ENCODE data around the gene SRMS.
"Not testable (repeated sequence)": the region's sequence is repeated elsewhere in the genome, so short reads cannot be mapped to it uniquely, and the experiment has no call there.

The SRMS gene

DNA sequence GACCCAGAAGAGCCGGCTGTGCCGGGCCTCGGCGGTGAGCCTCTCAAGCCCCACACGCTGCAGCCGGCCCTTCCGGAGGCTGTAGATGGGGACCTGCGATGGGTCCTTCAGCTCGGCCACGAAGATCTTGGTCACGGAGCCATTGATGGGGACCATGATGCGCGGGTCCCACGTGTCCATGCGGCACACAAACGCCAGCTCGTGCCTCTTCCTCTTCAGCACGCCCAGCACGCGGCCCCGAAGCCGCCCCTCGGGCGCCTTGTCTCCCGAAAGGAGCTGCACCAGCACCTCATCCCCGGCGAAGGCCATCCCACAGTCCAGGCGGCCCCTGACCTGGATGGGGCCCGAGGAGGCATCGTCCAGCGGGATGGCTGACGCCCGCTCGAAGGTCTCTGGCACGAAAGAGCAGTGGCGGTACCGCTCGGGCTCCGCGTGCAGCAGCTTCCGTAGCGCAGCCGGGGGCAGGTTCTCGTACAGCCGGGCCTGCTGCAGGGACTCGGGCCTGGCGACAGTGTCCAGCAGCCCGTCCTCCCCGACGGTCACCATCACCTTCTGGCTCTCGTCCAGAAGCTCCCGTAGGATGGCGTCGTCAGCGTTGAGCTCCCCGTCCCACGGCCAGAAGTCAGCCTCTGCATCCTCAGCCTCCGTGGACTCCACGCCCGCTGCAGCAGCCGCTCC, 17.6 kb upstream of the SRMS start:
- no peak for DNase-seq

DNA sequence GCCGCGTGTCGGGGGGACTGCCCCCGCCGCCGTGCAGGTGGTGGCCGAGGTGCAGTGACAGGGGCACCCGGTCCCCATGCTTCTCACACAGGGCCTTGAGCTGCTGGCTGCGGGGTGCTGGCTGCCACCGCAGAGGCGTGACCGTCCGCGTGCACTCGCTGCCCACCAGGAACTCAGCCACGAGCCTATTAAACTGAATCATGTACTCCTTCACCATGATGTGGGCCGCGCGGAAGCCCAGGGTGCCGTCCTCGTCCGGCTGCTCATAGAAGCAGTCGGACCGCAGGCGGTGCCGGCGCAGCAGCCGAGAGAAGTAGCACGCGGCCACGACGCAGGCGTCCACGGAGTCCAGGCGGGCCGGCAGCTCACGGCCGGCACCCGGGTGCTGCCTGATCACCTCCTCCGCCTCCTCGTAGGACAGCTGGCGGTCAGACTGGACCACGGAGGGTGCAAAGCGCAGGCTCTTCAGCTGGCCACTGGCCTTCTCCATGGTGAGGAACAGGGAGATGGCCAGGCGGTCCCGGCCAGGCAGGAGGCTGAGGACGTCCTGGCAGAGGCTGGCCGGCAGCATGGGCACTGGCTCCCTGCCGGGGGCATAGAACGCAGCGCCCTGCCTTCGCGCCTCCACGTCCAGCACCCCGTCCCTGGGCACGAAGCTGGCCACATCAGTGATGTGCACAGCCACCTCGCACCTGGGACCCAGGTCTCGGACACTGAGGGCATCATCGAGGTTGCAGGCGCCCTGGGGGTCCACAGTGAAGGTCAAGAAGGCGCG, 16.7 kb upstream of the SRMS start:
- no peak for DNase-seq

DNA sequence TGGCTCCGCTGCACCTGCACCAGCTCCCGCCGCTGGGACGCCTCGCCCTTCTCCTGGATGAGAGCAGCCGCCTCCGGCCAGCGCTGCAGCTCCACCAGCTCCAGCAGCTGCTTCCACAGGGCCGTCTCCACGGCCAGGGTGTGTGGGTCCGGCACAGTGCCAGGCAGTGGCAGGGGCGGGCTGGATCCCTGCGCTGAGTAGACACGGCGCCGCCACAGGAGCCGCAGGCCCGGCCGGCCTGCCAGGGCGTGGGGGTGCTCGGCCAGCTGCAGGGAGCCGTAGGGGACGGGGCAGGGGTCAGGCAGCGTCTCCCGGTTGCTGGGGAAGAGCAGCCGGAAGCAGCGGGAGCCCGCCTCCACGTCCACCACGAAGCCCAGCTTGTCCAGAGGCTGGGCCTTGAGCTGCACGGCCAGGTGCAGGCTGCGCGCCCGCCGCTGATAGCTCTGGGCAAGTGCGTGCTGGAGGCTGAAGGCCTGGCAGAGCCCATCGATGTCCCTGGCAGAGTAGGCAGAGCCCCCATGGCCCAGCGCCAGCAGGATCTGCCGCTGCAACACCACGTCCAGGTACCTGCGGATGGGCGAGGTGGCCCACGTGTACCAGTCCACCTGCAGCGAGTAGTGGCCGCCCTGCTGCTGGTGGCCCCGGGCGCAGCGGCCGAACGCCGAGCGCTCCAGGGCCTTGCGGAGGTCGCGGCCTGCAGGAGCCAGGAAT, 15.8 kb upstream of the SRMS start:
- DNase-seq = no peak

DNA sequence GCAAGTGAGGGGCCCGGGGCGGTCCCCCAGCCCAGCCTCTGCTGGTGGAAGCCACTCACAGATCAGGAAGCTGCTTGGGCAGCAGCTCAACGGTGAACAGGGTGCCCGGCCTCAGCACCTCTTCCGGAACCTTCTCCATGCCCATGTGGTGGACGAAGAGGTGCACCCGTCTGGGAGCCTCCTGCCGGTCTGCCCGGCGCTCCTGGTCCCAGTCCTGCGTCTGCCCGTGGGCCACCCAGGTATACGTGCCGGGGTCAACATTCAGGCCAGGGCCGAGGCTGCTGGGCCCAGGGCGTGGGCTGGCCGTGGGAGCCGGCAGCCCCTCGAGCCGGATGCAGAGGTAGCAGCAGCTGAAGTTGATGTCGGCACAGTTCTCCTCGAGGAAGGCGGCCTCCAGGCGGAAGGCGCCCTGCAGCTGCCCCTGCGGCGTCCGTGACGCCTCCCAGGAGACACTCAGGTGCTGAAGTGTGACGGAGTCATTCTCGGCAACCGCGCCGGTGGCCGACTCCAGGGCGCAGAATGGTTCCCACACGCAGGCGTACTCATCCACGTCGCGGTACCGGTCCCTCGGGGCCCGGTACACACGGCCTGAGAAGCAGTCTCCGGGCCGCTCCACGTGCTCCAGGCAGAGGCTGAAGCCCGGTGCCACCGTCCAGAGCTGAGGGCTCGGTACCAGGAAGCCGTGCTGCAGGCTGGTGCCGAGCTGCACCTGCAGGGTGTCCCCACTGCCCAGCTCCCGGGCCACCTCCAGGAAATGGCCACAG, 15.1 kb upstream of the SRMS start:
- DNase-seq = no peak

DNA sequence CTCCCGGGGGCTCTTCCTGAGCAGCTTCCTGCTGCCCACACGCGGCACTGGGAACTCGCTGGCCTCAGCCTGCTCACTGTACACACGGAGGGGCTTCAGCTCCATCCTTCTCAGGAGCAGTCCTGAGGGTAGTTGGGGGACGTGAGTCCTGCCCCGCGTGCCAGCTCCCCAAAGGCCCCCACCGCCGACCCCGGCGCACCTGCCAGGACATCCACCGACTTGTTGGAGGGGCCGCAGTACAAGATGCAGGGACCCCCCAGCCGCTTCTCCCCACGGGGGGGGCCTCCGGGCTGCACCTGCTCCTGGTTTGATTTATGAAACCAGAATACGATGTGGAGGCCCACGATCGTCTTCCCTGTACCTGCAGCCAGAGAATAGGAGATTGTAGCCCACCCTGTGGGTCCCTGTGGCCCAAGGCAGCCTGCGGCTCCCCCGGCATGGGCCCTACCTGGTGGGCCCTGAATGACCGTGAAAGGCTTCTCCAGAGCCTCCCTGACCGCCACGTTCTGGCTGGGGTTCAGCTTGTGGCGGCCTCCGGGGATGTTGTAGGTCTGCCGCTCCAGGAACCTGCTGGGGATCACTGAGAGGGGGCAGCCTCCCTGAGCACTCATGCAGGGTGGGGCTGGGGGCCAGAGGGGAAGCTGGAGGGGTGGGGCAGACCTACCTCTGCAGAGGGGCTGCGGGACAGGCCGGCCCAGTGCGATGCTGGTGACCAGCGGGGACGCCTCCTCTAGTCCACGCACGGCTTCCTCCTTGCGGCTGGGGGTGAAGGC, 14.3 kb upstream of the SRMS start:
- no peak for DNase-seq

DNA sequence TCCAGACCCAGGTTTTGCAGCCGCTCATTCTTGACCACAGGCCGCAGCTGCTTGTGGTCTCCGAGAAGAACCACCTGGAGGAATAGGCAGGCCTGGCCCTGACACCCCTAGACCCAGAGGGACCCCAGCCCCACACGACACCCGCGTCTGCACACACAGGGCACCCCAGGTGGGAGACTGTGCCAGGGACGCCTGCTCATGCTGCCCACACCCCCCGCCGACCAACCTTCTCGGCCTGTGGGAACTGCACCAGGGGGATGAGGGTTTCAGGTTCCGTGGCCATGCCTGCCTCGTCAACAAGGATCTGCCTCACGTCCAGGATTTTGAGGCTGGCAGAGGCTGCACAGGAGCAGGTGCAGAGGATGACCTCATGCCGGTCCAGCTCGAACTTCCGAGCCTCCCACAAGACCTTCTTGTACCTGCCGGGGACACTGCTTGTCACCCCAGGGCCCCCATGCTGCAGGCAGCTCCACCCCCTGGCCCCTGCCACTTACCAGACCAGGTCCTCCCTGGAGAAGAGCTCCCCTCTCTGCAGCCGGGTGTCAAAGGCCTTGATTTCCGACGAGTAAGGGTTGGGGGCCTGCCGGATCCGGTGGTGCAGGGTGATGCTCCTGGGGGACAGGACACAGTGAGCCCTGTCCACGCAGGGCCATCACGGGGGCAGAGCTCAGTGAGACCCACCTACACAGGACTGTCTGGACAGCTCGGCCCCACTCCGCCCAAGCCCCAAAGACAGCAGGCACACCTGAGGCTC, 13.5 kb upstream of the SRMS start:
- DNase-seq = no peak

DNA sequence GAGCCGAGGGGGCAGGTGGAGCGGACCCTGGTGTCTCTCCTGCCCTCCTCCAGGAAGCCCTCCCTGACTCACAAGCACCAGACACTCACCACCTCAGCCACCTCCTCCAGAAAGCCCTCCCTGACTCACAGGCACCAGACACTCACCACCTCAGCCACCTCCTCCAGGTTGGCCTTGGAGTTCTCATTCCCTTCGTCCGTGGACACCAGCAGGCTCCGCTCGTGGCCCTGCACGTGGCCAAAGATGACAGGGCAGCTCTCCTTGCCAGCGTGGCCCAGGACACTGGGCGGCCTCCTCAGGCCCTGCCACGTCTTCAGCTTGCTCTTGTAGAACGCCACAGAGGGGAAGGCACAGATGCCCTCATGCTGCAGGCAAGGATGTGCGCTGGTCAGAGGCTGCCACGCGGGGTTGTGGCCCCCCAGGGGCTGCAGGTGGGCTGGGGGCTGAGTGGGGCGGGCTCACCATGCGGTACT, 12.8 kb upstream of the SRMS start:
- no peak for DNase-seq

DNA sequence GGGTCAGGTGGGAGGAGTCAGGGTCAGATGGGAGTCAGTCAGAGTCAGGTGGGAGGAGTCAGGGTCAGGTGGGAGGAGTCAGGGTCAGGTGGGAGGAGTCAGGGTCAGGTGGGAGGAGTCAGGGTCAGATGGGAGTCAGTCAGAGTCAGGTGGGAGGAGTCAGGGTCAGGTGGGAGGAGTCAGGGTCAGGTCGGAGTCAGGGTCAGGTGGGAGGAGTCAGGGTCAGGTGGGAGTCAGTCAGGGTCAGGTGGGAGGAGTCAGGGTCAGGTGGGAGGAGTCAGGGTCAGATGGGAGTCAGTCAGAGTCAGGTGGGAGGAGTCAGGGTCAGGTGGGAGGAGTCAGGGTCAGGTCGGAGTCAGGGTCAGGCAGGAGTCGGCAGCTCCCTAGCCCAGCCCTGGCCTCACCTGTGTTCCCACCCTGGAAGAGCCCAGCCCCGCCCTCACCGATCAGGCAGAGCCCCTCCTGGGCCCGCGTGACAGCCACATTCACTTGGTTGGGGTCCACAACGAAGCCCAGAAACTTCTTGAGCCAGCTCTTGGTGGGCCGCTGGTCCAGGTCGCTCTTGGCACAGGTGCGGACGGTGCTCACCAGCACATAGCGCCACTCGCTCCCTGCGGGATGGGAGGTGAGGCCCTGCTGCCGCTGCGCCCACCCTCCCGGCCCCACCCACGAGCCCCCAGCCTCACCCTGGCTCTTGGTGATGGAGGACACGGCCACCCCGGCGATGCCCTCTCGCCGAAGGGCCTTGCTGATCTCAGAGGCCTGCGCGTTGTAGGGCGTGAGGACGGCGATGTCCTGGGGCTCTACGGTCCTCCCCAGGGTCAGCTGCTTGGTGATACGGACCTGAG, 12.2 kb upstream of the SRMS start:
- not testable (repeated sequence) for DNase-seq

DNA sequence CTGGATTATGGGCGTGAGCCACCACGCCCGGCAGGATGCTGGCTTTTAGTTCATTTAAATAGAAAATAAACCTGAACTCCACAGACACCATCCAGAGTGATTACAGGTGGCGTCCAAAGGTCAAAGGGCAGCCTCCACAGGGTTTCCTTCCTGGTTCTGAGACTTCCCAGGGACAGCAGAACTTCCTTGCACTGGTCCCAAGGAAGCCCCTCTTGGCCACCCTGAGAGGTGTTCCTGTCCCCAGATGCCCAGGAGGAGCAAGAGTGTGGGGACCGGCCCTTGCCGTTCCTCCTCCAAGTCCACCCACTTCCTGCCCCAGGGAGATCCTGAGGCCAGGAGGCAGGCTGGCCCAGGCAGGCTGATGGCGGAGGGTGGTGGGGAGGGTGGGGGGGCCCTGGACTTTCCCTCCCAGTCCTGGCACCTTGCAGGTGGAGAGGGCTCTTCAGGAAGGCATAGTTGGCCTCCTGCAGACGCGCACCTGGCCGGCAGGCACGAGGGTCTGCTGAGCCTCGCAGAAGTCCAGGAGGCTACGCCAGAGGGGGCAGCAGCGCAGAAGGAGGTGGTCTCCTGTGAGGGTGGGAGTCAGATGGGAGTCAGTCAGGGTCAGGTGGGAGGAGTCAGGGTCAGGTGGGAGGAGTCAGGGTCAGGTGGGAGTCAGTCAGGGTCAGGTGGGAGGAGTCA, 11.4 kb upstream of the SRMS start:
- DNase-seq = no peak

DNA sequence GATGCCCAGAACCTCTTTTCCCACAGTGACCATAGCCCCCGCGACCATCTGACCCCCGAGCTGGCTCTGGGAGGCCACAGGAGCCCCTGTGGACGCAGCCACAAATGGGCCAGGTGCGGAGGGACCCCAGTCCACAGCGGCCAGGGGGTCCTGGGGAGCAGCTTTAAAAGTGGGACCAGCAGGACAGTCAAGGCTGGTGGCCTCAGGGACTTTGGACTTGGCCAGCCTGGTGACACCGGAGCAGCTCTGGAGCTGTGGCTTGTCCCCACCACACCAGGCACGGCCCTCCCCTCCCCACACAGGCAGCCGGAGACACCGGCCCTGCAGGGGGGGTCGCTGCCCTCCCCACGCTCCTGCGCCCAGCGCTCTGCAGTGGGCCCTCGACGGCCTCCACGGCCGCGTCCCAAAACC, 9.9 kb upstream of the SRMS start:
- DNase-seq = no peak

DNA sequence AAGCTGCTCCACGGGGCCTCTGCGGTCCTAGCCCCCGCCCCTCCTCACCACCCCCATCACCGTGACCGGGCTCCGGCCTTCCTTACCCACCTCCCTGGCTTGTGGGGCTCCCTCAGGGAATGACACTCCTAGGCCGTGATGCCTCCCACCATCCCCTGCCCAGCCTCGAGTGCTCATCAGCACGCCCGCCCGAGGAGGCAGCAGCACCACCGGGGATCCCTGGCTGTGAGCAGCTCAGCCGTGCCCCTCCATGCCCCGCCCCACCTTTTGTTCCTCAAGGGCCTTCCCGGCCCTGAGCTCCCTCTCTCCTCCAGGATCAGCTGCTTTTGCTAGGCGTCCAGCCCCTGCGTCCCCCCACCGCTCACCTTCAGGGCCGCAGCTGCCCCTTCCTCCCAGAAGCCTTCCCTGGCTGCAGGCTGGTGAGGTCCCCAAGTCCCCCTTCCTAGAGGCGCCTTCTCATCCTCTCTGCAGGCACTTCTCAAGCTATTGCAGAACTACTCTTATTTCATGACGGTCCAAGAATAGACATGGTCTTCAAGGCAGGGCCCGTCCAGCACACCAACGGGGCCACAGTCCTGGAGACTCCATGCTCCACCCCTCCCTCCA, 9.4 kb upstream of the SRMS start:
- DNase-seq = no peak

DNA sequence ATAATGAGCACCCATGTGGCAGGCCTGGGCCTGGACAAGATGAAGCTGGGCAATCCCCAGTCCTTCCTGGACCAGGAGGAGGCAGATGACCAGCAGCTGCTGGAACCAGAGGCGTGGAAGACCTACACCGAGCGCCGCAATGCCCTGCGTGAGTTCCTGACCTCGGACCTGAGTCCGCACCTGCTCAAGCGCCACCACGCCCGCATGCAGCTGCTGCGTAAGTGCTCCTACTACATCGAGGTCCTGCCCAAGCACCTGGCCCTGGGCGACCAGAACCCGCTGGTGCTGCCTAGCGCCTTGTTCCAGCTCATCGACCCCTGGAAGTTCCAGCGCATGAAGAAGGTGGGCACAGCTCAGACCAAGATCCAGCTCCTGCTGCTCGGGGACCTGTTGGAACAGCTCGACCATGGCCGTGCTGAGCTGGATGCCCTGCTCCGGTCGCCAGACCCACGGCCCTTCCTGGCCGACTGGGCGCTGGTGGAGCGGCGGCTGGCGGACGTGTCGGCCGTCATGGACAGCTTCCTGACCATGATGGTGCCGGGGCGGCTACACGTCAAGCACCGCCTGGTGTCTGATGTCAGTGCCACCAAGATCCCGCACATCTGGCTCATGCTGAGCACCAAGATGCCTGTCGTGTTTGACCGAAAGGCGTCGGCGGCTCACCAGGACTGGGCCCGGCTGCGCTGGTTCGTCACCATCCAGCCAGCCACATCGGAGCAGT, 8.3 kb upstream of the SRMS start:
- DNase-seq = no peak

DNA sequence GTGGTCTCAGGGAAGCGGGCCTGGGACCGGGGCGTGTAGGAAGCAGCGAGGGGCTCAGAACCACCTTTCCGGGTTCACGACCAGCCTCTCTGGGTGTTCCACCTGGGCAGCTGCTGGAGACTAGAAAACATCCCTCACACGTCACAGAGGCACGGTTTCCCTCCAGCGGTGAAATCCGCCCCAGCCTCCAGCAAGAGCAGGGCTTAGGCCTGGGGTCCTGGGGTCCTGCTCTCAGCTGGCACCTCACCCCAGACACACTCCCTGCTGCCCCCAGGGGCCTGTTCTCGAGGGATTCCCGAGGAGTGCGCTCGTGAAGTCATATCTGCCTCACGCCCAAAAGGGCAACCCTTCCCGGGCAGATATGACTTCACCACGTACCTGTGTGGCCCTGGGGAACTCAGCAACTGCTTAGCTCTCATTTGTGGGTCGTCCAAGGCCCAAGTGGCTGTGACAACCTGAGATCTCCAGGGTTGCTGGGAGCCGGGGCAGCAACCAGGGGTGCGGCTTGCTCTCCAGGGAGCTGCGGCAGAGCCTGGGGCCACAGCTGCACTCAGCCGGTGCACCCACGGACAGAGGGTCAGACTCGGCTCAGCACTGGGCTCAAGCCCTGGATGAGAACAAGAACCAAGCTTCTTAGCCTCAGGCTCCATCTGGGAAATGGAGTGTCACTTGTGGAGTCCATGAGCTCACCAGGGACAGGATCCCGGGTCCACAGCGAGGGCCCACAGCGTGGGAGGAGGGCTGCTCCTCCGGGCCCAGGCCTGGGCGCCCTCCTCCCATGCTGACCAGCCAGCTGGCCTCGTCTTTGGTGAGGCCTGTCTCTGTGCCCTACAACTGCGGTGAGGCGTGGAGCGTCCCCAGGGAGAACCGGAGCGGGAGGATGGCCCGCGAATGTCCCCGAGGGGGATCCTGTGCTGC, 7.1 kb upstream of the SRMS start:
- DNase-seq = no peak

DNA sequence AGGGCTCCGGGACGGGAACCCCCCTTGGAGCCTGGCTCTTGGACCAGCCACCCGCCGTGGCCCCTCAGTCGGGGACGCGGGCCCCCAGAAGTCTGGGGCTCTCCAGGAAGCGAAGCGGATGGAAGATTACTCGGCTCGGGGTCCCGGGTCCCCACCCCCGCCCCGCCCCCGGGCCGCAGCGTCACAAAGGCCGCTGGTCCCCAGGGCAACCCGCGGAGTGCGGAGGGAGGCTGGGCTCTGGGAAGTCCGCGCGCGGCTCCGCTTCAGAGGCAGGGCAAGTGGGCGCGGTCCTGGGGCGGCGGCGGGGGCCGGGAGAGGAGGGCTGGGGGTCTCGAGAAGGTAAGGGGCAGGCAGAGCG, 6.4 kb upstream of the SRMS start, which contains the start of gene FNDC11:
Gene FNDC11, plus strand, starts transcription at position 227 of the 358 bp plus-strand sequence. CDS start 1,505 bp downstream, outside the sequence.
- peak; percentile 30 for DNase-seq

DNA sequence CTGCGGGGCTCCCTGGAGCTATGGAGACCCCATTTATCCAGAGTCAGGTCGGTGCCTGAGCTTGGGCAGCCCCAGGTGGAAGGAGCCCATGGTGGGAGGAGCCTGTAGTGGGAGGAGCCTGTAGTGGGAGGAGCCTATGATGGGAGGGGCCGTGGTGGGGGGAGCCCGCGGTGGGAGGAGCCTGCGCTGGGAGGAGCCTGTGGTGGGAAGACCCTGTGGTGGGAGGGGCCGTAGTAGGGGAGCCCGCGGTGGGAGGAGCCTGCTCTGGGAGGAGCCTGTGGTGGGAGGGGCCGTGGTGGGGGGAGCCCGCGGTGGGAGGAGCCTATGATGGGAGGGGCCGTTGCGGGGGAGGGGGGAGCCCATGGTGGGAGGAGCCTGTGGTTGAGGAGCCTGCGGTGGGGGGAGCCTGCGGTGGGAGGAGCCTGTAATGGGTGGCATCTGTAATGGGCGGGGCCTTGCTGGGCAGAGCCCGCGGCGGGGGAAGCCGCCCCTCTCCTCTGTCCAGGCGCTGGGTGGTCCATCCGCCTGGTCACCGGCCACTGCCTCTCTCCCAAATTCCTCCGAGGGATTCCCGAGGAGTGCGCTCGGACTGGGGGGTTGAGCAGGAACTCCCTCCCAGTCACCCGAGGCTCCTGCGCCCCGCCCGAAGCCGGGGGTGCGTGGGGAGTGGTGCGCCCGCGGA, 5.8 kb upstream of the SRMS start:
- DNase-seq = peak; percentile 83

DNA sequence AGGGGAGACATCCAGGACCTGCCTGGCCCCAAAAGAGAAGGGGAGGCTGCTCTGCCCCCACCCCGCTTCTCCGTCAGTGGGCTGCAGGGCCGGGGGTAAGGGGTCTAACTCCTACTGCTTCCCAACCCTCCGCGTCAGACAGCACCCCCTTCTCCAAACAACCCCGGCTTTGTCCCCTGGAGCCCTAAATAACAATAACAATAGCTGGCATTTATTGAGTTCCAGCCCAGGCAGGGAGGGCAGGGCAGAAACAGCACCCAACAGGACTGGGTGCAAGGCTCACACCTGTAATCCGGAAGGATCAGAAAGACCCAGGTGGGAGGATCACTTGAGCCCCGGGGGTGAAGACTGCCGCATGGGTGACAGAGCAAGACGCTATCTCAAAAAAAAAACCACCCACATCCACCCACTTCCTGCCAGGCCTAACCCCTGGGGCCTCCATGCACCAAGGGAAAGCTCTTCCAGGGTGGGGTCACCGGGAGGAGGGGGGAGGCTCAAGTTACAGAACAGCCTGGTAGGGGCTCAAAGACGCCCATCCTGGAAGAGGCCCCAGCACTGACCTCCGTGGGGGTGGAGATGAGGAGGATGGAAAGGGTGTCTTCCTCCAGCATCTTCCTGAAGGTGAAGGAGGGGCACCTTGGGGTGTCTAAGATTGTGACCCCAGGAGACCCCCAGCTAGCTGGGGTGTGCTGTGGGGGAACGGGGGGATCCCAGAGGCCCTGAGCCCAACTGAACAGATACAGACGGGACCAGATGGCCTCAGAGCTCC, 5.1 kb upstream of the SRMS start:
- DNase-seq = peak; percentile 38
